B cell (primary cell): Measurements from ENCODE around the gene DPH1. TPM values are rescaled to one million over a fixed set of nuclear protein-coding genes. Genes with fewer than 3 reads are reported as not detected.

Experiments
- ATAC-seq: fragments of 200-7000 bp; cut with Tn5 transposase; one replicate; pipeline ENCODE4 v1.10.0; 2021; ENCODE audit warnings: low read depth, mild to moderate bottlenecking, moderate number of reproducible peaks, moderate library complexity
- CTCF ChIA-PET: fragments of 350-600 bp; sonication (Branson Sonifier 250); formaldehyde crosslinking; loops from one replicate; lab custom pipeline; 2021; ENCODE audit warnings: antibody characterized with exemption, inconsistent platforms; lab: Charles Lee
- POLR2A ChIA-PET: fragments of 350-600 bp; sonication (Branson Sonifier 250); formaldehyde crosslinking; loops from one replicate; lab custom pipeline; 2021; ENCODE audit warnings: antibody characterized with exemption; lab: Charles Lee
- DNase-seq: peaks from one replicate; pipeline ENCODE4 v3.0.0; 2013
- H2AFZ ChIP-seq: 2 replicates; pipeline ENCODE4 v1.6.1; 2012; ENCODE audit warnings: mild to moderate bottlenecking, low read depth, low read length; ENCODE audit not compliant: insufficient read depth, poor library complexity, severe bottlenecking
- H3K27ac ChIP-seq, 2 donors: 1 replicate in 1 of 2; 2 replicates in 1 of 2; pipeline ENCODE4 v1.5.1; 2012 to 2013; ENCODE audit warnings: low read length in 2 of 2, mild to moderate bottlenecking in 2 of 2, moderate library complexity in 1 of 2
- H3K27me3 ChIP-seq, 4 experiments: fragments of 200-600 bp in 1 of 4; sonication (generic) in 1 of 4; replicated peaks in 1 of 4; 1 replicate in 2 of 4; 2 replicates in 2 of 4; pipeline versions ENCODE4 v1.6.1 to v1.7.0; 2013 to 2016; ENCODE audit warnings: low read length in 3 of 4, mild to moderate bottlenecking in 2 of 4, mixed read lengths in 1 of 4, moderate library complexity in 1 of 4; ENCODE audit not compliant: insufficient read depth in 4 of 4, control insufficient read depth in 3 of 4; ENCODE audit errors: control extremely low read depth in 1 of 4
- H3K36me3 ChIP-seq, 2 experiments: replicated peaks in 1 of 2; 1 replicate in 1 of 2; 2 replicates in 1 of 2; pipeline versions ENCODE4 v1.6.1 to v1.7.1; 2013; ENCODE audit warnings: low read length in 1 of 2; ENCODE audit not compliant: insufficient read depth in 2 of 2, control insufficient read depth in 1 of 2; ENCODE audit errors: control extremely low read depth in 1 of 2, extremely low read depth in 1 of 2
- H3K4me1 ChIP-seq, 2 donors: fragments of 200-600 bp in 1 of 2; sonication (generic) in 1 of 2; 1 replicate in 1 of 2; 2 replicates in 1 of 2; pipeline versions ENCODE4 v1.5.1 to v1.6.1; 2013 to 2017; ENCODE audit warnings: low read length in 2 of 2; ENCODE audit not compliant: control insufficient read depth in 2 of 2, insufficient read depth in 2 of 2
- H3K4me2 ChIP-seq: replicated peaks from 2 replicates; pipeline ENCODE3; 2012; ENCODE audit warnings: mild to moderate bottlenecking, low read depth, low read length; ENCODE audit not compliant: poor library complexity, severe bottlenecking
- H3K4me3 ChIP-seq, 5 experiments: fragments of 200-600 bp in 1 of 5; sonication (generic) in 1 of 5; 1 replicate in 3 of 5; 2 replicates in 2 of 5; pipeline versions ENCODE4 v1.5.1 to v1.7.0; 2011 to 2016; ENCODE audit warnings: low read length in 4 of 5, mild to moderate bottlenecking in 4 of 5, low read depth in 2 of 5, control low read depth in 1 of 5, moderate library complexity in 1 of 5; ENCODE audit not compliant: insufficient read depth in 1 of 5; ENCODE audit errors: control extremely low read depth in 1 of 5, extremely low read depth in 1 of 5
- H3K79me2 ChIP-seq: fragments of 200-600 bp; sonication (generic); one replicate; pipeline ENCODE4 v1.6.0; 2016; ENCODE audit warnings: low read length; ENCODE audit not compliant: control insufficient read depth, insufficient read depth
- H3K9ac ChIP-seq: fragments of 200-600 bp; sonication (generic); 2 replicates; pipeline ENCODE4 v1.6.1; 2017; ENCODE audit warnings: mild to moderate bottlenecking, low read length, moderate library complexity
- H3K9me3 ChIP-seq, 3 donors: one replicate each; pipeline versions ENCODE4 v1.6.1 to v1.7.1; 2013; ENCODE audit warnings: low read length in 2 of 3; ENCODE audit not compliant: control insufficient read depth in 2 of 3, insufficient read depth in 1 of 3; ENCODE audit errors: control extremely low read depth in 1 of 3
- H4K20me1 ChIP-seq: 2 replicates; pipeline ENCODE4 v1.6.0; 2012; ENCODE audit warnings: mild to moderate bottlenecking, low read length; ENCODE audit not compliant: insufficient read depth, control insufficient read depth, poor library complexity, severe bottlenecking
- H3K27ac Mint-ChIP-seq: one replicate; pipeline ENCODE4 v1.8.0; 2021; ENCODE audit warnings: mixed read lengths
- H3K27me3 Mint-ChIP-seq: one replicate; pipeline ENCODE4 v1.8.0; 2021; ENCODE audit warnings: mixed read lengths
- H3K4me1 Mint-ChIP-seq: one replicate; pipeline ENCODE4 v1.8.0; 2021; ENCODE audit warnings: mixed read lengths
- H3K4me3 Mint-ChIP-seq: one replicate; pipeline ENCODE4 v1.8.0; 2021; ENCODE audit warnings: mixed read lengths
- H3K9me3 Mint-ChIP-seq: one replicate; pipeline ENCODE4 v1.8.0; 2022; ENCODE audit warnings: mixed read lengths; ENCODE audit not compliant: insufficient read depth
- EZH2 ChIP-seq: IDR thresholded peaks from 2 replicates; pipeline ENCODE4 v1.6.1; 2012; ENCODE audit warnings: borderline replicate concordance, low read depth, mild to moderate bottlenecking, moderate library complexity, low read length; ENCODE audit not compliant: insufficient read depth, poor library complexity, severe bottlenecking
- WGBS: methylation state at CpG from one replicate; pipeline ENCODE4 v1.1.5; 2013; ENCODE audit warnings: missing lambda C conversion rate; ENCODE audit not compliant: insufficient coverage; 5-methylcytosine and 5-hydroxymethylcytosine counted together
- intact Hi-C: fragments of 100-400 bp; cut with micrococcal nuclease; formaldehyde crosslinking; loops from one replicate; pipeline ENCODE4 v1.10.0; 2022
- polyA plus RNA-seq: library from polyadenylated mRNA; depleted of rRNA; stranded (reverse); fragments of >200 nt; gene quantifications from 2 replicates; pipeline ENCODE4 v1.2.3, GENCODE V29; 2012
- total RNA-seq, 2 donors: library from RNA; stranded (reverse); fragments of 120-200 nt in 1 of 2; gene quantifications; 1 replicate in 1 of 2; 2 replicates in 1 of 2; pipeline versions ENCODE4 v1.2.3 to v1.2.4, GENCODE V29; 2013 to 2022
- TF ChIP-seq, protein P1 (sequence below): fragments of 200-600 bp; IDR thresholded peaks from one replicate; pipeline ENCODE4 v1.8.0; 2022; ENCODE audit warnings: antibody characterized with exemption, mild to moderate bottlenecking

The DPH1 gene
- total and polyA plus RNA-seq, 2 donors (not counting 1 experiment from before 2014, with no cell fraction given): 83.6 to 105 TPM

DNA sequence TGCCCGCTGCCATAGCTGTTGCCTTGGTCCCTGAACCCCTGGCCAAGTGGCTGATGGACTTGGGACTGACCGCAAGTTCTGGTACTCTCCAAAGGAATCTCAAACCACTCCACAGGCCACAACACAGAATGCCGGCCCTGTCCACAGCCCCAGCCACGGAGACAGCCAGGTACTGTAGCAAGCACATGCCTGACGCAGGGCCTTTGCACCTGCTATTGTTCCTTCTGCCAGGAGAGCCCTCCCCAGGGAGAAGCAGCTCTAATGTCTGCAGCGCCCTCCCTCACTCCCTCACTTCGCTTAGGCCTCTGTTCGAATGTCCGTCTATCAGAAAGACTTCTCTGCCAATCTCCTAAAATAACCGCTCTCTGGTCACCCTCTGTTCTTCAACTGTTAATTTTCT is 20.2 kb upstream of the DPH1 start:
- H3K27me3 Mint-ChIP-seq: peaks cover 33% of the 10 kb centered on the region
- no CpG with 5 or more reads among the region's 10 CpGs for WGBS
- no peak overlapping the region for H3K4me3 Mint-ChIP-seq
- no peaks in the 10 kb centered on the region for H4K20me1 ChIP-seq
- H3K9me3 ChIP-seq: no peaks in the 10 kb centered on the region
- peaks cover 0 to 18% (median 1%) of the 10 kb centered on the region in 4 experiments for H3K27me3 ChIP-seq
- intact Hi-C loops: no loop called here
- H3K9me3 Mint-ChIP-seq: no peaks in the 10 kb centered on the region
- no peaks in the 10 kb centered on the region for H3K4me1 ChIP-seq
- no peak overlapping the region for H3K4me2 ChIP-seq
- POLR2A ChIA-PET: no interaction called here
- ATAC-seq: no peak
- H3K4me3 ChIP-seq: no peak overlapping the region
- no peaks in the 10 kb centered on the region for H3K79me2 ChIP-seq
- no peaks in the 10 kb centered on the region for H3K36me3 ChIP-seq
- H2AFZ ChIP-seq: no peak overlapping the region
- H3K9ac ChIP-seq: no peak overlapping the region
- DNase-seq: no peak
- H3K27ac Mint-ChIP-seq: no peak overlapping the region
- CTCF ChIA-PET: no interaction called here
- H3K4me1 Mint-ChIP-seq: no peaks in the 10 kb centered on the region
- no peak overlapping the region for H3K27ac ChIP-seq
- TF ChIP-seq, protein P1, sequence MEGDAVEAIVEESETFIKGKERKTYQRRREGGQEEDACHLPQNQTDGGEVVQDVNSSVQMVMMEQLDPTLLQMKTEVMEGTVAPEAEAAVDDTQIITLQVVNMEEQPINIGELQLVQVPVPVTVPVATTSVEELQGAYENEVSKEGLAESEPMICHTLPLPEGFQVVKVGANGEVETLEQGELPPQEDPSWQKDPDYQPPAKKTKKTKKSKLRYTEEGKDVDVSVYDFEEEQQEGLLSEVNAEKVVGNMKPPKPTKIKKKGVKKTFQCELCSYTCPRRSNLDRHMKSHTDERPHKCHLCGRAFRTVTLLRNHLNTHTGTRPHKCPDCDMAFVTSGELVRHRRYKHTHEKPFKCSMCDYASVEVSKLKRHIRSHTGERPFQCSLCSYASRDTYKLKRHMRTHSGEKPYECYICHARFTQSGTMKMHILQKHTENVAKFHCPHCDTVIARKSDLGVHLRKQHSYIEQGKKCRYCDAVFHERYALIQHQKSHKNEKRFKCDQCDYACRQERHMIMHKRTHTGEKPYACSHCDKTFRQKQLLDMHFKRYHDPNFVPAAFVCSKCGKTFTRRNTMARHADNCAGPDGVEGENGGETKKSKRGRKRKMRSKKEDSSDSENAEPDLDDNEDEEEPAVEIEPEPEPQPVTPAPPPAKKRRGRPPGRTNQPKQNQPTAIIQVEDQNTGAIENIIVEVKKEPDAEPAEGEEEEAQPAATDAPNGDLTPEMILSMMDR: no peak

- CTCF ChIA-PET: no interaction called here
- ATAC-seq: no peak
These were observed 18.3 kb upstream of the DPH1 start for GRCh38 chr17:2011411-2012371.

More at GRCh38 chr17:2011411-2012371, 18.3 kb upstream of the DPH1 start:
- peaks cover 0 to 21% (median 1%) of the 10 kb centered on the region in 4 experiments for H3K27me3 ChIP-seq
- no peak overlapping the region for H3K4me2 ChIP-seq
- no peak overlapping the region for H3K27ac ChIP-seq
- no peaks in the 10 kb centered on the region for H4K20me1 ChIP-seq
- intact Hi-C loops: no loop called here
- H3K36me3 ChIP-seq: no peaks in the 10 kb centered on the region
- TF ChIP-seq, protein P1: no peak
- TF ChIP-seq EZH2: no peak
- DNase-seq: no peak
- H3K9me3 ChIP-seq: no peaks in the 10 kb centered on the region
- POLR2A ChIA-PET: no interaction called here
- H3K4me3 Mint-ChIP-seq: no peak overlapping the region
- H2AFZ ChIP-seq: no peak overlapping the region
- no peaks in the 10 kb centered on the region for H3K4me1 ChIP-seq
- 63% methylated on average over 20 of the region's 24 CpGs for WGBS
- no peaks in the 10 kb centered on the region for H3K9me3 Mint-ChIP-seq
- H3K4me1 Mint-ChIP-seq: no peaks in the 10 kb centered on the region
- H3K27me3 Mint-ChIP-seq: peaks cover 42% of the 10 kb centered on the region
- no peak overlapping the region for H3K4me3 ChIP-seq
- H3K9ac ChIP-seq: no peak overlapping the region
- H3K27ac Mint-ChIP-seq: no peak overlapping the region
- H3K79me2 ChIP-seq: no peaks in the 10 kb centered on the region
